GM12892 (cell line): ENCODE data around the gene TFB1M. TPM values are rescaled to one million over a fixed set of nuclear protein-coding genes. Genes with fewer than 3 reads are reported as not detected.
"Not testable (repeated sequence)": the region's sequence is repeated elsewhere in the genome, so short reads cannot be mapped to it uniquely, and the experiment has no call there.

Experiments
- DNase-seq: peaks from one replicate; pipeline ENCODE4 v3.0.0; 2011; ENCODE audit not compliant: insufficient read length
- FAIRE-seq: peaks from 2 replicates; lab custom pipeline; 2011; peaks lifted over from hg19 to GRCh38; lab: Jason Lieb, UNC
- POLR2A ChIP-seq: IDR thresholded peaks from 2 replicates; pipeline ENCODE4 v1.6.1; 2011; ENCODE audit warnings: low read depth, low read length, control low read depth
- POLR2AphosphoS5 ChIP-seq: IDR thresholded peaks from 2 replicates; pipeline ENCODE4 v1.6.1; 2011; ENCODE audit warnings: low read depth, low read length, control low read depth
- TAF1 ChIP-seq: IDR thresholded peaks from 2 replicates; pipeline ENCODE4 v1.6.1; 2011; ENCODE audit warnings: low read depth, mild to moderate bottlenecking, control low read depth, low read length, borderline replicate concordance
- polyA plus RNA-seq: library from polyadenylated mRNA; unstranded; fragments of >200 nt; gene quantifications from one replicate; pipeline ENCODE4 v1.2.1, GENCODE V29; 2012; ENCODE audit warnings: missing spikeins, inconsistent platforms; ENCODE audit not compliant: missing spikeins

Gene TFB1M
- polyA plus RNA-seq: 25.4 TPM

DNA sequence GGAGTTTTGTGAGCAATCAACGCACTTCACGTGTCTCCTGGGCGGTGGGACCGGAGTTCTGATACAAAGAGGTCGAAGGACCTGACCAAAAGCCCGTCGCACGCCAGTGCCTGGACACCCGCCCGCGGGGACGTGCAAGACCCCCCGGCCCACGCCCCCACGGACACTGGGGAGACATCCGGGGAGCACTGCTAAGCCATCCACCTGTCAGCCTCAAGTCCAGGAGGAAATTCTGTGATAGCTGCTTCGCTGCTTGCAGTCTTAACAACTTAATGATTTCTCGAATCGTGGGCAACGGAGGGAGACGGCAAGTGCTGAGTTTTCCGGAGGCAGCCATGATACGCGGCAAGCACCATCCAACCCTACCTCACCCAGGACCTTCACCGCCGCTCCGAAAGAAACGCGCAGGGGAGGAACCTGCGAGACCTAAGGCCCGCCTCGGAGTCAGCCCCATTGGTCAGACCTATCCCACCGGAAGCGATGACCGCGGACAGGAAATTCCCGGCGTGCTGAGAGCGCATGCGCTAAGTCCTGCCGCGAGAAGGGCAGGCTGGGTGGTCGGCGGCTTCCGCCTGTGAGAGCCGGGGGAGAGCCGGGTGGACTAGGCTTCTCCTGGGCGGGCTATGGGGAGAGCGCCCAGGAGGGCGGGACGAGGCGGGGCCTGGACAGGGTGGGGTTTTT lies at the start of gene TFB1M:
Gene TFB1M, minus strand, starts transcription at position 393 of the 681 bp plus-strand sequence. Its CDS starts 56 bp downstream, at position 337.
- peak; percentile 93 for TF ChIP-seq POLR2AphosphoS5
- TF ChIP-seq POLR2A: peak; percentile 87
- TF ChIP-seq TAF1: 0 out of 2 replicates have a peak, but pooled peaks have one; percentile 15
- DNase-seq: peak; percentile 62
- FAIRE-seq: peak; percentile 100

DNA sequence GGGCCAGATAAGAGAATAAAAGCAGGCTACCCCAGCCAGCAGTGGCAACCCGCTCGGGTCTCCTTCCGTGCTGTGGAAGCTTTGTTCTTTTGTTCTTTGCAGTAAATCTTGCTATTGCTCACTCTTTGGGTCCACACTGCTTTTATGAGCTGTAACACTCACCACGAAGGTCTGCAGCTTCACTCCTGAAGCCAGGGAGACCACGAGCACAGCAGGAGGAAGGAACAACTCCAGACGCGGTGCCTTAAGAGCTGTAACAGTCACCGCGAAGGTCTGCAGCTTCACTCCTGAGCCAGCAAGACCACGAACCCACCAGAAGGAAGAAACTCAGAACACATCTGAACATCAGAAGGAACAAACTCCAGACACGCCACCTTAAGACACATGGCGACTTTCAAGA lies 49.7 kb upstream of the TFB1M start:
- not testable (repeated sequence) for FAIRE-seq, DNase-seq

DNA sequence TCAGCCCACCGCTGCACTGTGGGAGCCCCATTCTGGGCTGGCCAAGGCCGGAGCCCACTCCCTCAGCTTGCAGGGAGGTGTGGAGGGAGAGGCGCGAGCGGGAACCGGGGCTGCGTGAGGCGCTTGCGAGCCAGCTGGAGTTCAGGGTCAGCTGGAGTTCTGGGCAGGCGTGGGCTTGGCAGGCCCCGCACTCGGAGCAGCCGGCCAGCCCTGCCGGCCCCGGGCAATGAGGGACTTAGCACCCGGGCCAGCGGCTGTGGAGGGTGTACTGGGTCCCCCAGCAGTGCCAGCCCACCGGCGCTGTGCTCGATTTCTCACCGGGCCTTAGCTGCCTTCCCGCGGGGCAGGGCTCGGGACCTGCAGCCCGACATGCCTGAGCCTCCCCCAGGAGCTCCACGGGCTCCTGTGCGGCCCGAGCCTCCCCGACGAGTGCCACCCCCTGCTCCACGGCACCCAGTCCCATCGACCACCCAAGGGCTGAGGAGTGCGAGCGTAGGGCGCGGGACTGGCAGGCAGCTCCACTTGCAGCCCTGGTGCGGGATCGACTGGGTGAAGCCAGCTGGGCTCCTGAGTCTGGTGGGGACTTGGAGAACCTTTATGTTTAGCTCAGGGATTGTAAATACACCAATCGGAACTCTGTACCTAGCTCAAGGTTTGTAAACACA lies 48.8 kb upstream of the TFB1M start:
- not testable (repeated sequence) for FAIRE-seq, DNase-seq

DNA sequence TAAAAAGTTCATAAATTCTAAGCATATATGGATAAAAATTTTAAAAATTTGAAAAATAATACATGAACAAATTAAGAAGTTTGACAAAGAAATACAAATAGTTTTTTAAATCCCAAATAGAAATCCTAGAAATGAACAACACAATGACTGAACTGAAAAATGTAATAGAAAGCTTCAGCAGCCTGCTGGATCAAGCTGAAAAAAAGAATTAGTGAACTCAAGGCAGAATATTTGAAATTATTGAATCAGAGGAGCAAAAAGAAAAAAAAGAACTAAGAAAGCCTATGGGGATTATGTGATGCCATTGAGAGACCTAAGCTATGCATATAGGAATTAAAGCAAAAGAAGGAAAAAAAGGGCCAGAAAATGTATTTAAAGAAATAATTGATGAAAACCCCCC lies 39.9 kb upstream of the TFB1M start:
- FAIRE-seq (no peak), DNase-seq (no peak)
- TF ChIP-seq TAF1: no peak
- no peak for TF ChIP-seq POLR2A
- TF ChIP-seq POLR2AphosphoS5: no peak

DNA sequence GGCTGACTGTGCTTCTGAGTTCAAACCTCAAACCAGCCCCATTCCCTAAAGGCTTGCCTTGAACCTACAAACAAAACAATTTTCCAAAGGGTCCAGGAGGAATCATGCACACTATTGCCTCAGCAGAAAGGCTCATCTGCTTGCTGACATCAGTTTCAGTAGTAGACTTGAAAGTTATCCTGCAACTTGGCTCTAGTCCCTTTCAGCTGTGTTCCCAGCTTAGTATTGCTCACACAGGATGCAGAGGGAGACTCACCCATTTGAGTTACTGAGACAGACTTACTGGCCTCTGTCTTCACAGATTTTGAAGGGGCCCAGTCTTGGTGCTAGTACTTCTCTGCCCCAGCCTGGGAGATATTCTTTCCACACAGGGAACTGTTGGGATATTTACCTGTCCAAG lies 38.5 kb upstream of the TFB1M start:
- FAIRE-seq (peak; percentile 86), DNase-seq (no peak)
- TF ChIP-seq POLR2AphosphoS5 (no peak), POLR2A (no peak), TAF1 (no peak)

DNA sequence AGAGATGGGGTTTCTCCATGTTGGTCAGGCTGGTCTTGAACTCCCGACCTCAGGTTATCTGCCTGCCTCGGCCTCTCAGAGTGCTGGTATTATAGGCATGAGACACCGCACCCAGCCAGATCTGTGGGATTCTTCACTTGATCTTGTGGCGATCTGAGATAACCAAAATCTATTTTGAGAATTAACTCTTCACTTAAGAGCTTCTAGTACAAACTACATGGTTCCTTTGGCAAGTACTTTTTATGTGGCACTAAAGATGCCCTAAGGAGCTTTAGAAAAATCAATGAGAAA lies 37.8 kb upstream of the TFB1M start:
- TF ChIP-seq TAF1: no peak
- TF ChIP-seq POLR2A: no peak
- no peak for TF ChIP-seq POLR2AphosphoS5
- FAIRE-seq (no peak), DNase-seq (no peak)

DNA sequence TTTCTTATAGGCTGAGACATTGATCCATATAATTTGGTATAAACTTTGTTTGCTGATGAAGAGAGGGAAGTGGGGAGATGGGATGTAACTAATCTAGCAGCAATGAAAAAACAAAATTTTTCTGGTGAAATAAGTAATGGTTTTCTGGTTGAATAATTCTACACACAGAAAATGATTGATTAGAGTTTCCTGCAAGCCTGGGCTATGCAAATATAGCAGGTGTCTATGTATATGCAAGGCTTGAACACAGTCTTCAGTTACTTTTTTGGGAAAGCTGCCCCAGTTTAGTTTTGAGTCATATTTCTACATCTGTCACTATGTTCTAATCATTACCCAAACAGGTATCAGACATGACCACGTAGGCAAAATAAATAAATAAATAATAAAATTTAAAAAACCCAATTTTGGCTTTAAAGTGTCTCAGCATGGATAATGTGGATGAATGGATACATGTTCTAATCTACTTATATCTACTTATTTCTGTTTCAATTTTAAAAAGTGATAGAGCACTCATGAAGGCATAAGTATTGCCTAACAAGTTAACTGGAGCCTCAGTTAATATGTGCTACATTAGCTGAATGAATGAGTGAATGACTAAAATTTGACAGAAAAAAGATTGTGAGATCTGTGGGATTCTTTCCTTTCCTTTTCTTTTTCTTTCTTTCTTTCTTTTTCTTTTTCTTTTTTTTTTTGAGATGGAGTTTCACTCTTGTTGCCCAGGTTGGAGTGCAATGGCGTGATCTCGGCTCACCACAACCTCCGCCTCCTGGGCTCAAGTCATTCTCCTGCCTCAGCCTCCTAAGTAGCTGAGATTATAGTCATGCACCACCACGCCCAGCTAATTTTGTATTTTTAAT lies 37.2 kb upstream of the TFB1M start:
- peak; percentile 18 for DNase-seq
- TF ChIP-seq TAF1 (no peak), POLR2A (no peak), POLR2AphosphoS5 (no peak)
- peak; percentile 42 for FAIRE-seq

DNA sequence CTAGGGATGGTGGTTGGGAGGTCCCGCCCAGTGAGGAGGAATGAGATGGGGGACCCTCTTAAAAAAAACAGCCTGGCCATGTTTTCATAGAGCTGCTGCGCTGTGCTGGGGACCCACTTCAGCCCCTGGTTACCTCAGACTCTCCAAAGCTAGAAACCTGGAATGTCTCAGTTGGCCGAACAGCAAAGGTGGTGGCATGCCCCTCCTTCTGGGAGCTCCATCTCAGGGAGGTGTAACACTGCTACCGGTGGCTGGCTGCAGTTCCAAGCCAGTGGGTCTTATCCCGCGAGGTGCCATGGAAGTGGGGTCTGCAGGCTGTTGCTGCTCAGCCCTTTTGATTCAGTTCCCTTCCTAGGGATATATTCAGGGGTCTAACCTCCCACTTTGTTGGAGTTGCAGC lies 35.7 kb upstream of the TFB1M start:
- DNase-seq (no peak), FAIRE-seq (no peak)
- TF ChIP-seq POLR2A: no peak
- TF ChIP-seq POLR2AphosphoS5: no peak
- TF ChIP-seq TAF1: no peak

DNA sequence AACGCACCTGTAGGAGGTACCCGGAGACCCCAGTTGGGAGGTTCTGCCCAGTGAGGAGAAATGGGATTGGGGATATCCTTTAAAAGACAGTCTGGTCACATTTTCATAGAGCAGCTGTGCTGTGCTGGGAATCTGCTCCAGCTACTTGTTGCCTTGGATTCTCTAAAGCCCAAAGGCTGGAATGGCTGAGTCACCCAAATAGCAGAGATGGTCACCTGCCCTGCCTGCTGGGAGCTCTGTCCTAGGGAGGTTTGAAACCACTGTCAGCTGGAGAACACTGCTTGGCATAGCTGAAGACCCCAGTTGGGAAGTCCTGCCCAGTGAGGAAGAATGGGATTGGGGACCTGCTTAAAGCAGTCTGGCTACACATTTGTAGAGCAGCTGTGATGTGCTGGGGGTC lies 34.8 kb upstream of the TFB1M start:
- FAIRE-seq (no peak), DNase-seq (no peak)
- TF ChIP-seq TAF1 (no peak), POLR2A (no peak), POLR2AphosphoS5 (no peak)

DNA sequence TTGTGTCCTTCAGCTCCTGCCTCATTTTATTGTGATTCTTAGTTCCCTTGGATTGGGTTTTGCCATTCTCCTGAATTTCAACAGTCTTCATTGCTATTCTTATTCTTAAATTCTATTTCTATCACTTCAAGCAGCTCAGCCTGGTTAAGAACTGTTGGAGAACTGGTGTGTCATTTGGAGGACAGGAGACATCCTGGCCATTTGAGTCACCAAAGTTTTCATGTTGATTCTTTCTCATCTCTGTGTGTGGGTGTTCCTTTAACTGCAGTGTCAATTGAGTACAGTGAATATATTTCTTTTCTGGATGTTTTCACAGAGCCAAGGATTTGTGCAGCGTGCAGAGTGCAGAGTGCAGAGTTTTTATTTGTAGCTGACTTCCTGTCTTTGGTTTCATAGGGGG lies 33.5 kb upstream of the TFB1M start:
- FAIRE-seq (no peak), DNase-seq (no peak)
- TF ChIP-seq POLR2A (no peak), TAF1 (no peak), POLR2AphosphoS5 (no peak)

DNA sequence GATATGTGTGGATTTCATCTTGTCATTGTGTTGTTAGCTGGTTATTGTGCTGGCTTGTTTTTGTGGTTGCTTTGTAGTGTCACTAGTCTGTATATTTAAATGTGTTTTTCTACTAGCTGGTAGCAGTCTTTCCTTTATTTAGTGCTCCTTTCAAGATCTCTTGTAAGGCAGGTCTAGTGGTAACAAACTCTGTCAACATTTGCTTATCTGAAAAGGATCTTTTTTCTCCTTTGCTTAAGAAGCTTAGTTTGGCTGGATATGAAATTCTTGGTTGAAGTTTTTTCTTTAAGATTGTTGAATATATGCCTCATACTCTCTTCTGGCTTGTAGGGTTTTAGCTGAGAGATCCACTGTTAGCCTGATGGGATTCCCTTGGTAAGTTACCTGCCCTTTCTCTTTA lies 32.7 kb upstream of the TFB1M start:
- TF ChIP-seq POLR2A: no peak
- TF ChIP-seq TAF1: no peak
- no peak for TF ChIP-seq POLR2AphosphoS5
- FAIRE-seq (no peak), DNase-seq (no peak)
